Stimulated activated CD4-positive, alpha-beta T cell treated with anti-CD3 and anti-CD28 coated beads, Interleukin-15, amount 100 ng/mL, for 24 hours (primary cell): ENCODE measurements around the gene PZP.

Experiments used
- DNase-seq: peaks from one replicate; pipeline ENCODE4 v3.0.0-alpha.2; 2020

PZP gene

GRCh38 chr12:9099552-9100190 lies 108.5 kb downstream of the PZP start:
- DNase-seq, result no peak
